ENCODE measurements around the gene YAF2.

- TF ChIP-seq, protein P1, sequence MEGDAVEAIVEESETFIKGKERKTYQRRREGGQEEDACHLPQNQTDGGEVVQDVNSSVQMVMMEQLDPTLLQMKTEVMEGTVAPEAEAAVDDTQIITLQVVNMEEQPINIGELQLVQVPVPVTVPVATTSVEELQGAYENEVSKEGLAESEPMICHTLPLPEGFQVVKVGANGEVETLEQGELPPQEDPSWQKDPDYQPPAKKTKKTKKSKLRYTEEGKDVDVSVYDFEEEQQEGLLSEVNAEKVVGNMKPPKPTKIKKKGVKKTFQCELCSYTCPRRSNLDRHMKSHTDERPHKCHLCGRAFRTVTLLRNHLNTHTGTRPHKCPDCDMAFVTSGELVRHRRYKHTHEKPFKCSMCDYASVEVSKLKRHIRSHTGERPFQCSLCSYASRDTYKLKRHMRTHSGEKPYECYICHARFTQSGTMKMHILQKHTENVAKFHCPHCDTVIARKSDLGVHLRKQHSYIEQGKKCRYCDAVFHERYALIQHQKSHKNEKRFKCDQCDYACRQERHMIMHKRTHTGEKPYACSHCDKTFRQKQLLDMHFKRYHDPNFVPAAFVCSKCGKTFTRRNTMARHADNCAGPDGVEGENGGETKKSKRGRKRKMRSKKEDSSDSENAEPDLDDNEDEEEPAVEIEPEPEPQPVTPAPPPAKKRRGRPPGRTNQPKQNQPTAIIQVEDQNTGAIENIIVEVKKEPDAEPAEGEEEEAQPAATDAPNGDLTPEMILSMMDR (IDR thresholded peaks at IDR 0.05), result no peak
- no peak for TF ChIP-seq ZFX (IDR thresholded peaks at IDR 0.05; ENCODE audit: borderline replicate concordance)
Observed at GRCh38 chr12:42140901-42141300, 97.1 kb downstream of the YAF2 start.
